HL-60/S4 (cell line): Measurements from ENCODE around the gene RBFOX2.
"Not testable (repeated sequence)": the region's sequence is repeated elsewhere in the genome, so short reads cannot be mapped to it uniquely, and the experiment has no call there.

ENCODE experiments used
- in situ Hi-C: fragments of 300-500 bp; cut with MboI; formaldehyde crosslinking; loops from 2 replicates; pipeline ENCODE4 v1.14.3; 2022; ENCODE audit warnings: low sequenced_read_pairs

RBFOX2 gene

GRCh38 chr22:35795476-35795875 lies 233.1 kb downstream of the RBFOX2 start:
- in situ Hi-C loops = no loop called here

- in situ Hi-C loops = no loop called here
Observed at GRCh38 chr22:35792506-35792905, 236.1 kb downstream of the RBFOX2 start.

- in situ Hi-C loops = not testable (repeated sequence)
Observed at GRCh38 chr22:35791788-35792187, 236.8 kb downstream of the RBFOX2 start.

- in situ Hi-C loops = no loop called here
Observed at GRCh38 chr22:35785181-35785923, 243.3 kb downstream of the RBFOX2 start.

GRCh38 chr22:35784633-35785032 lies 244.0 kb downstream of the RBFOX2 start:
- in situ Hi-C loops = no loop called here

GRCh38 chr22:35783943-35784614 lies 244.5 kb downstream of the RBFOX2 start:
- in situ Hi-C loops = no loop called here

- in situ Hi-C loops = no loop called here
Observed at GRCh38 chr22:35782504-35782903, 246.1 kb downstream of the RBFOX2 start.

- in situ Hi-C loops = no loop called here
Observed at GRCh38 chr22:35781898-35782297, 246.7 kb downstream of the RBFOX2 start.

GRCh38 chr22:35777335-35777975 lies 251.2 kb downstream of the RBFOX2 start:
- in situ Hi-C loops = no loop called here

GRCh38 chr22:35775339-35775738 lies 253.3 kb downstream of the RBFOX2 start:
- in situ Hi-C loops = no loop called here

- in situ Hi-C loops = no loop called here
Observed at GRCh38 chr22:35769974-35770373, 258.6 kb downstream of the RBFOX2 start.

- in situ Hi-C loops = no loop called here
Observed at GRCh38 chr22:35766654-35767580, 261.7 kb downstream of the RBFOX2 start.

- in situ Hi-C loops = no loop called here
Observed at GRCh38 chr22:35761037-35761436, 267.6 kb downstream of the RBFOX2 start.

GRCh38 chr22:35758394-35758793 lies 270.2 kb downstream of the RBFOX2 start:
- in situ Hi-C loops = no loop called here

- in situ Hi-C loops = no loop called here
Observed at GRCh38 chr22:35756722-35757121, 271.9 kb downstream of the RBFOX2 start.

GRCh38 chr22:35754761-35755160 lies 273.9 kb downstream of the RBFOX2 start:
- in situ Hi-C loops = no loop called here

- in situ Hi-C loops = no loop called here
Observed at GRCh38 chr22:35752863-35753189, 275.8 kb downstream of the RBFOX2 start.

GRCh38 chr22:35752006-35752862 lies 276.4 kb downstream of the RBFOX2 start:
- in situ Hi-C loops = no loop called here

GRCh38 chr22:35749808-35750207 lies 278.8 kb downstream of the RBFOX2 start:
- in situ Hi-C loops = no loop called here
